H9 (cell line): ENCODE data around the gene SLC22A31. TPM values are rescaled to one million over a fixed set of nuclear protein-coding genes. Genes with fewer than 3 reads are reported as not detected.
"Not testable (repeated sequence)": the region's sequence is repeated elsewhere in the genome, so short reads cannot be mapped to it uniquely, and the experiment has no call there.

Experiments used
- DNase-seq: peaks from one replicate; pipeline ENCODE4 v3.0.0-alpha.2; 2017
- H2AFZ ChIP-seq: one replicate; pipeline ENCODE4 v1.6.1; 2013; ENCODE audit warnings: mild to moderate bottlenecking, low read length, control low read depth, moderate library complexity
- H2AK5ac ChIP-seq: 2 replicates; pipeline ENCODE4 v1.6.1; 2013; ENCODE audit warnings: low read length, control low read depth, mixed read lengths; ENCODE audit not compliant: insufficient read length
- H2BK120ac ChIP-seq: one replicate; pipeline ENCODE4 v1.6.1; 2013; ENCODE audit warnings: low read depth, mild to moderate bottlenecking, low read length, control low read depth, inconsistent platforms; ENCODE audit not compliant: poor library complexity, severe bottlenecking
- H2BK12ac ChIP-seq: 2 replicates; pipeline ENCODE4 v1.6.1; 2013; ENCODE audit warnings: low read length, control low read depth, mixed read lengths, low read depth; ENCODE audit not compliant: insufficient read length
- H2BK15ac ChIP-seq: 2 replicates; pipeline ENCODE4 v1.6.1; 2013; ENCODE audit warnings: low read depth, low read length, control low read depth
- H2BK20ac ChIP-seq: one replicate; pipeline ENCODE4 v1.6.1; 2013; ENCODE audit warnings: low read depth, mild to moderate bottlenecking, low read length, control low read depth, inconsistent platforms; ENCODE audit not compliant: poor library complexity, severe bottlenecking
- H2BK5ac ChIP-seq: 2 replicates; pipeline ENCODE4 v1.6.1; 2013; ENCODE audit warnings: low read length, control low read depth, mixed read lengths; ENCODE audit not compliant: insufficient read length
- H3K14ac ChIP-seq: 2 replicates; pipeline ENCODE4 v1.6.1; 2013; ENCODE audit warnings: low read length, control low read depth; ENCODE audit not compliant: insufficient read depth
- H3K18ac ChIP-seq: 2 replicates; pipeline ENCODE4 v1.6.1; 2013; ENCODE audit warnings: low read depth, mild to moderate bottlenecking, mixed read lengths, low read length, control low read depth; ENCODE audit not compliant: insufficient read length
- H3K23ac ChIP-seq: 2 replicates; pipeline ENCODE4 v1.6.1; 2013; ENCODE audit warnings: low read length, control low read depth, mixed read lengths, low read depth; ENCODE audit not compliant: insufficient read length
- H3K23me2 ChIP-seq: 2 replicates; pipeline ENCODE4 v1.6.1; 2013; ENCODE audit warnings: low read depth, mild to moderate bottlenecking, mixed read lengths, low read length, control low read depth; ENCODE audit not compliant: insufficient read length, poor library complexity, severe bottlenecking
- H3K27ac ChIP-seq: 2 replicates; pipeline ENCODE4 v1.5.1; 2013; ENCODE audit warnings: low read length, control low read depth, mixed read lengths, low read depth; ENCODE audit not compliant: insufficient read length
- H3K27me3 ChIP-seq: 2 replicates; pipeline ENCODE4 v1.6.1; 2013; ENCODE audit warnings: low read length, control low read depth, inconsistent platforms; ENCODE audit not compliant: insufficient read depth
- H3K4ac ChIP-seq: 2 replicates; pipeline ENCODE4 v1.6.1; 2013; ENCODE audit warnings: low read depth, mild to moderate bottlenecking, control low read depth, inconsistent platforms, low read length, moderate library complexity
- H3K4me1 ChIP-seq: 2 replicates; pipeline ENCODE4 v1.6.1; 2013; ENCODE audit warnings: low read length, control low read depth, inconsistent platforms; ENCODE audit not compliant: insufficient read depth
- H3K4me2 ChIP-seq: 2 replicates; pipeline ENCODE4 v1.6.1; 2013; ENCODE audit warnings: low read length, control low read depth, mixed read lengths; ENCODE audit not compliant: insufficient read length, insufficient read depth
- H3K56ac ChIP-seq: 2 replicates; pipeline ENCODE4 v1.6.1; 2013; ENCODE audit warnings: low read depth, mild to moderate bottlenecking, mixed read lengths, low read length, control low read depth; ENCODE audit not compliant: insufficient read length
- H3K79me1 ChIP-seq: 2 replicates; pipeline ENCODE4 v1.6.1; 2013; ENCODE audit warnings: low read depth, mild to moderate bottlenecking, moderate library complexity, low read length, control low read depth, inconsistent platforms; ENCODE audit not compliant: insufficient read depth, poor library complexity, severe bottlenecking
- H3K79me2 ChIP-seq: 2 replicates; pipeline ENCODE4 v1.6.1; 2013; ENCODE audit warnings: low read length, control low read depth, inconsistent platforms; ENCODE audit not compliant: insufficient read depth
- H3K9ac ChIP-seq: 2 replicates; pipeline ENCODE4 v1.6.1; 2013; ENCODE audit warnings: low read length, control low read depth, mixed read lengths; ENCODE audit not compliant: insufficient read length; ENCODE audit errors: extremely low read depth
- H3K9me3 ChIP-seq: one replicate; pipeline ENCODE4 v1.6.1; 2013; ENCODE audit warnings: low read depth, low read length, inconsistent platforms; ENCODE audit not compliant: control insufficient read depth
- H3T11ph ChIP-seq: one replicate; pipeline ENCODE4 v1.6.1; 2013; ENCODE audit warnings: mild to moderate bottlenecking, low read length, control low read depth, inconsistent platforms
- H4K20me1 ChIP-seq: one replicate; pipeline ENCODE4 v1.6.1; 2013; ENCODE audit not compliant: control insufficient read depth, insufficient read length, insufficient read depth
- H4K5ac ChIP-seq: 2 replicates; pipeline ENCODE4 v1.6.1; 2013; ENCODE audit warnings: low read depth, mild to moderate bottlenecking, mixed read lengths, low read length, control low read depth; ENCODE audit not compliant: insufficient read length
- H4K8ac ChIP-seq: replicated peaks from 2 replicates; pipeline ENCODE4 v1.6.1; 2013; ENCODE audit warnings: low read length, control low read depth, mixed read lengths, low read depth; ENCODE audit not compliant: insufficient read length
- H4K91ac ChIP-seq: 2 replicates; pipeline ENCODE4 v1.6.1; 2013; ENCODE audit warnings: low read depth, mild to moderate bottlenecking, moderate library complexity, mixed read lengths, low read length, control low read depth; ENCODE audit not compliant: insufficient read length
- H3K27ac Mint-ChIP-seq, 3 experiments: 2 replicates in 2 of 3; 3 replicates in 1 of 3; pipeline ENCODE4 v1.8.0; 2020 to 2021; ENCODE audit warnings: mixed read lengths in 3 of 3, mild to moderate bottlenecking in 1 of 3, moderate library complexity in 1 of 3
- H3K27me3 Mint-ChIP-seq: 2 replicates; pipeline ENCODE4 v1.8.0; 2021; ENCODE audit warnings: low read depth, mild to moderate bottlenecking, moderate library complexity, mixed read lengths
- H3K36me3 Mint-ChIP-seq, 3 experiments: 2 replicates in 2 of 3; 3 replicates in 1 of 3; pipeline ENCODE4 v1.8.0; 2020 to 2021; ENCODE audit warnings: low read depth in 3 of 3, mixed read lengths in 3 of 3; ENCODE audit not compliant: insufficient read depth in 1 of 3
- H3K4me1 Mint-ChIP-seq, 2 experiments: 2 replicates each; pipeline ENCODE4 v1.8.0; 2020; ENCODE audit warnings: mixed read lengths in 2 of 2
- H3K4me3 Mint-ChIP-seq, 2 experiments: 2 replicates in 1 of 2; 3 replicates in 1 of 2; pipeline ENCODE4 v1.8.0; 2020 to 2021; ENCODE audit warnings: mild to moderate bottlenecking in 2 of 2, mixed read lengths in 2 of 2, moderate library complexity in 1 of 2
- H3K9me3 Mint-ChIP-seq, 2 experiments: 2 replicates in 1 of 2; 3 replicates in 1 of 2; pipeline ENCODE4 v1.8.0; 2020; ENCODE audit warnings: mild to moderate bottlenecking in 2 of 2, mixed read lengths in 2 of 2, moderate library complexity in 1 of 2
- WGBS: extraction: QIAGEN DNeasy Blood & Tissue Kit; methylation state at CpG from one replicate; pipeline ENCODE4 v1.1.7; 2013; ENCODE audit warnings: missing lambda C conversion rate, low lambda C conversion rate, mixed read lengths; ENCODE audit not compliant: insufficient read length; ENCODE audit errors: extremely low coverage; 5-methylcytosine and 5-hydroxymethylcytosine counted together
- total RNA-seq: library from RNA; stranded (reverse); gene quantifications from 2 replicates; pipeline ENCODE4 v1.2.1, GENCODE V29; 2021
- TF ChIP-seq, protein P1 (sequence below): fragments of 200-600 bp; sonication (generic); conservative IDR thresholded peaks from 3 replicates; pipeline ENCODE4 v1.8.0; 2021; ENCODE audit warnings: antibody characterized with exemption, mild to moderate bottlenecking

The SLC22A31 gene
- total RNA-seq, 1 experiment from 2014 or later = 7.7 TPM

- no peak overlapping the region for H4K8ac ChIP-seq
- WGBS = no CpG with 5 or more reads among the region's 19 CpGs
- H4K20me1 ChIP-seq = no peaks in the 10 kb centered on the region
- H3K23ac ChIP-seq = no peak overlapping the region
- H3K9me3 ChIP-seq = no peaks in the 10 kb centered on the region
- Mint-ChIP-seq H3K27me3 (peaks cover 37% of the 10 kb centered on the region), H3K9me3 (peaks cover 5% of the 10 kb centered on the region in 2 experiments; a peak in 2 of 5 replicates), H3K27ac (no peak overlapping the region), H3K4me3 (peak overlapping the region in 1 of 2 experiments; percentile 23; a peak in 1 of 5 replicates), H3K4me1 (no peaks in the 10 kb centered on the region), H3K36me3 (no peaks in the 10 kb centered on the region)
- no peak overlapping the region for H2BK5ac ChIP-seq
- H2BK15ac ChIP-seq = no peak overlapping the region
- no peak overlapping the region for H3K4me2 ChIP-seq
- no peak overlapping the region for H2BK20ac ChIP-seq
- no peak overlapping the region for H2BK120ac ChIP-seq
- no peak overlapping the region for H2AFZ ChIP-seq
- H3K18ac ChIP-seq = no peak overlapping the region
- DNase-seq = no peak
- H3T11ph ChIP-seq = no peak overlapping the region
- H3K79me1 ChIP-seq = no peaks in the 10 kb centered on the region
- no peaks in the 10 kb centered on the region; the same call in 1 of the 2 replicates for H3K27me3 ChIP-seq
- no peaks in the 10 kb centered on the region for H3K4me1 ChIP-seq
- no peak overlapping the region for H3K56ac ChIP-seq
- TF ChIP-seq, protein P1, sequence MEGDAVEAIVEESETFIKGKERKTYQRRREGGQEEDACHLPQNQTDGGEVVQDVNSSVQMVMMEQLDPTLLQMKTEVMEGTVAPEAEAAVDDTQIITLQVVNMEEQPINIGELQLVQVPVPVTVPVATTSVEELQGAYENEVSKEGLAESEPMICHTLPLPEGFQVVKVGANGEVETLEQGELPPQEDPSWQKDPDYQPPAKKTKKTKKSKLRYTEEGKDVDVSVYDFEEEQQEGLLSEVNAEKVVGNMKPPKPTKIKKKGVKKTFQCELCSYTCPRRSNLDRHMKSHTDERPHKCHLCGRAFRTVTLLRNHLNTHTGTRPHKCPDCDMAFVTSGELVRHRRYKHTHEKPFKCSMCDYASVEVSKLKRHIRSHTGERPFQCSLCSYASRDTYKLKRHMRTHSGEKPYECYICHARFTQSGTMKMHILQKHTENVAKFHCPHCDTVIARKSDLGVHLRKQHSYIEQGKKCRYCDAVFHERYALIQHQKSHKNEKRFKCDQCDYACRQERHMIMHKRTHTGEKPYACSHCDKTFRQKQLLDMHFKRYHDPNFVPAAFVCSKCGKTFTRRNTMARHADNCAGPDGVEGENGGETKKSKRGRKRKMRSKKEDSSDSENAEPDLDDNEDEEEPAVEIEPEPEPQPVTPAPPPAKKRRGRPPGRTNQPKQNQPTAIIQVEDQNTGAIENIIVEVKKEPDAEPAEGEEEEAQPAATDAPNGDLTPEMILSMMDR = no peak
- no peak overlapping the region for H4K5ac ChIP-seq
- H3K14ac ChIP-seq = no peak overlapping the region
- H3K27ac ChIP-seq = no peak overlapping the region
- no peak overlapping the region for H3K4ac ChIP-seq
- no peak overlapping the region for H2BK12ac ChIP-seq
- no peaks in the 10 kb centered on the region for H3K79me2 ChIP-seq
- no peak overlapping the region for H3K9ac ChIP-seq
- H4K91ac ChIP-seq = no peak overlapping the region
- peaks cover 3% of the 10 kb centered on the region for H3K23me2 ChIP-seq
- H2AK5ac ChIP-seq = no peak overlapping the region
Measured at GRCh38 chr16:89187032-89187769, 13.1 kb downstream of the SLC22A31 start.

GRCh38 chr16:89186593-89187031, 13.7 kb downstream of the SLC22A31 start:
- H3K79me1 ChIP-seq, H3K4me1 ChIP-seq, H3K4me2 ChIP-seq, H4K20me1 ChIP-seq, H4K91ac ChIP-seq, H3K23me2 ChIP-seq, H3K36me3 Mint-ChIP-seq, H2AK5ac ChIP-seq, H3K9ac ChIP-seq, H2BK5ac ChIP-seq, H3K23ac ChIP-seq, H2BK15ac ChIP-seq, H3K18ac ChIP-seq, H2AFZ ChIP-seq, H2BK120ac ChIP-seq, H3K14ac ChIP-seq, H4K8ac ChIP-seq, H2BK20ac ChIP-seq, H3K9me3 ChIP-seq, H3K4ac ChIP-seq, H3K27ac ChIP-seq, H4K5ac ChIP-seq, H3K79me2 ChIP-seq, H3T11ph ChIP-seq, DNase-seq, H3K4me3 Mint-ChIP-seq, H2BK12ac ChIP-seq, H3K27me3 ChIP-seq, H3K56ac ChIP-seq, H3K27ac Mint-ChIP-seq, H3K4me1 Mint-ChIP-seq, H3K9me3 Mint-ChIP-seq: not testable (repeated sequence)
- H3K27me3 Mint-ChIP-seq = peaks cover 37% of the 10 kb centered on the region
- whole genome bisulfite sequencing = no CpG with 5 or more reads among the region's 20 CpGs
